WERI-Rb-1 (cell line): Measurements from ENCODE around the gene CFAP410.
A peak's percentile ranks its signal among the peaks of the same experiment; 100 is the strongest.
"Not testable (repeated sequence)": the region's sequence is repeated elsewhere in the genome, so short reads cannot be mapped to it uniquely, and the experiment has no call there.

Experiments
- DNase-seq: peaks from one replicate; pipeline ENCODE4 v3.0.0-alpha.2; 2020
- H3K27ac ChIP-seq: fragments of 250-450 bp; sonication (Bioruptor Pico); 2 replicates; pipeline ENCODE4 v1.5.1; 2020; ENCODE audit warnings: mild to moderate bottlenecking, moderate library complexity
- H3K27me3 ChIP-seq: fragments of 250-450 bp; sonication (Bioruptor Pico); 2 replicates; pipeline ENCODE4 v1.5.1; 2021; ENCODE audit warnings: mild to moderate bottlenecking, low read depth, moderate library complexity; ENCODE audit not compliant: insufficient read depth, severe bottlenecking
- H3K36me3 ChIP-seq: fragments of 250-450 bp; sonication (Bioruptor Pico); 2 replicates; pipeline ENCODE4 v1.5.1; 2020; ENCODE audit warnings: mild to moderate bottlenecking, moderate library complexity
- H3K4me3 ChIP-seq: 2 replicates; pipeline ENCODE4 v1.5.1; 2011; ENCODE audit warnings: low read depth, mild to moderate bottlenecking, control low read depth, low read length
- H3K9me3 ChIP-seq: fragments of 250-450 bp; sonication (Bioruptor Pico); 2 replicates; pipeline ENCODE4 v1.5.1; 2021; ENCODE audit warnings: mild to moderate bottlenecking, moderate library complexity; ENCODE audit not compliant: severe bottlenecking
- CTCF ChIP-seq: IDR thresholded peaks from 2 replicates; pipeline ENCODE4 v1.5.1; 2011; ENCODE audit warnings: low read depth, mild to moderate bottlenecking, control low read depth, inconsistent platforms, low read length

The CFAP410 gene

GRCh38 chr21:44304011-44304616, 35.1 kb downstream of the CFAP410 start:
- H3K4me3 ChIP-seq: peak overlapping the region; percentile 1
- no peak for TF ChIP-seq CTCF
- H3K27ac ChIP-seq: peak overlapping the region; percentile 84
- peaks cover 19% of the 10 kb centered on the region for H3K36me3 ChIP-seq
- DNase-seq: peak; percentile 61
- H3K9me3 ChIP-seq: no peaks in the 10 kb centered on the region
- H3K27me3 ChIP-seq: no peaks in the 10 kb centered on the region

- H3K4me3 ChIP-seq: peak overlapping the region; percentile 15; the same call in 1 of the 2 replicates
- no peaks in the 10 kb centered on the region for H3K9me3 ChIP-seq
- no peaks in the 10 kb centered on the region for H3K27me3 ChIP-seq
- DNase-seq: peak; percentile 76
- H3K27ac ChIP-seq: peak overlapping the region; percentile 84
- H3K36me3 ChIP-seq: peaks cover 19% of the 10 kb centered on the region
- TF ChIP-seq CTCF: no peak
Observed at GRCh38 chr21:44303490-44303981, 35.7 kb downstream of the CFAP410 start.

GRCh38 chr21:44302573-44303401, 36.4 kb downstream of the CFAP410 start:
- not testable (repeated sequence) for H3K4me3 ChIP-seq
- peak; percentile 77 for DNase-seq
- TF ChIP-seq CTCF: peak; percentile 65

GRCh38 chr21:44301961-44302406, 37.2 kb downstream of the CFAP410 start:
- Histone ChIP-seq H3K27me3 (no peaks in the 10 kb centered on the region), H3K36me3 (peaks cover 8% of the 10 kb centered on the region; the same call in 1 of the 2 replicates), H3K4me3 (no peak overlapping the region), H3K9me3 (no peaks in the 10 kb centered on the region), H3K27ac (peak overlapping the region; percentile 84; the same call in 1 of the 2 replicates)
- peak; percentile 37 for TF ChIP-seq CTCF
- no peak for DNase-seq

More at GRCh38 chr21:44302573-44303401, 36.4 kb downstream of the CFAP410 start:
- H3K9me3 ChIP-seq, H3K27me3 ChIP-seq: not testable (repeated sequence)
- H3K27ac ChIP-seq: peak overlapping the region; percentile 84
- peaks cover 14% of the 10 kb centered on the region for H3K36me3 ChIP-seq

- 0 out of 2 replicates have a peak, but pooled peaks have one; percentile 0 for TF ChIP-seq CTCF
- H3K9me3 ChIP-seq: no peaks in the 10 kb centered on the region
- H3K36me3 ChIP-seq: no peaks in the 10 kb centered on the region; the same call in 1 of the 2 replicates
- H3K27me3 ChIP-seq: no peaks in the 10 kb centered on the region
- DNase-seq: no peak
- H3K27ac ChIP-seq: no peak overlapping the region
- H3K4me3 ChIP-seq: peak overlapping the region; percentile 78
Observed at GRCh38 chr21:44301141-44301540, 38.0 kb downstream of the CFAP410 start.
